GM13977 (cell line): ENCODE data around the gene SIRT7.

Source experiments
- DNase-seq: peaks from one replicate; pipeline ENCODE4 v3.0.0; 2012; ENCODE audit warnings: low spot score
- CTCF ChIP-seq: IDR thresholded peaks from 2 replicates; pipeline ENCODE4 v1.5.1; 2012; ENCODE audit warnings: mild to moderate bottlenecking, control low read depth; ENCODE audit not compliant: insufficient read depth; ENCODE audit errors: extremely low read depth, missing control alignments
- in situ Hi-C: fragments of 300-500 bp; cut with MboI; formaldehyde crosslinking; loops from one replicate; pipeline ENCODE4 v1.12.0; 2022; ENCODE audit warnings: low sequenced_read_pairs, low pct_unique_long_range_greater_than_20kb, mixed read lengths, inconsistent platforms; ENCODE audit not compliant: unreplicated experiment

The SIRT7 gene

GRCh38 chr17:81916234-81917001 is 1.6 kb downstream of the SIRT7 start:
- TF ChIP-seq CTCF = no peak
- DNase-seq = no peak
- in situ Hi-C loops = no loop called here

GRCh38 chr17:81915331-81915730 is 2.6 kb downstream of the SIRT7 start:
- TF ChIP-seq CTCF = no peak
- DNase-seq = no peak
- in situ Hi-C loops = no loop called here

- no peak for DNase-seq
- in situ Hi-C loops = no loop called here
- no peak for TF ChIP-seq CTCF
These were observed 3.7 kb downstream of the SIRT7 start for GRCh38 chr17:81914103-81914850.

GRCh38 chr17:81913394-81914102 is 4.4 kb downstream of the SIRT7 start:
- TF ChIP-seq CTCF = no peak
- in situ Hi-C loops = no loop called here
- DNase-seq = no peak

- TF ChIP-seq CTCF = no peak
- in situ Hi-C loops = no loop called here
- DNase-seq = no peak
These were observed 5.3 kb downstream of the SIRT7 start for GRCh38 chr17:81912441-81913309.

GRCh38 chr17:81911969-81912368 is 6.0 kb downstream of the SIRT7 start:
- in situ Hi-C loops = no loop called here
- no peak for DNase-seq
- TF ChIP-seq CTCF = no peak
